Neural crest cell (in vitro differentiated cells): ENCODE measurements around the gene PHF2. TPM values are rescaled to one million over a fixed set of nuclear protein-coding genes. Genes with fewer than 3 reads are reported as not detected.

Experiments used
- DNase-seq: peaks from one replicate; pipeline ENCODE4 v3.0.0; 2021; ENCODE audit warnings: low read depth, mixed read lengths, low spot score
- H3K27ac Mint-ChIP-seq: one replicate; pipeline ENCODE4 v1.8.0; 2021; ENCODE audit warnings: mild to moderate bottlenecking, mixed read lengths; ENCODE audit not compliant: unreplicated experiment
- H3K27me3 Mint-ChIP-seq: 2 replicates; pipeline ENCODE4 v1.8.0; 2021; ENCODE audit warnings: low read depth, mild to moderate bottlenecking, mixed read lengths
- H3K36me3 Mint-ChIP-seq: 2 replicates; pipeline ENCODE4 v1.8.0; 2021; ENCODE audit warnings: low read depth, mild to moderate bottlenecking, mixed read lengths
- H3K4me1 Mint-ChIP-seq: 2 replicates; pipeline ENCODE4 v1.8.0; 2021; ENCODE audit warnings: mixed read lengths
- H3K4me3 Mint-ChIP-seq: one replicate; pipeline ENCODE4 v1.8.0; 2021; ENCODE audit warnings: mild to moderate bottlenecking, mixed read lengths
- H3K9me3 Mint-ChIP-seq: 2 replicates; pipeline ENCODE4 v1.8.0; 2021; ENCODE audit warnings: mixed read lengths
- CTCF ChIP-seq: fragments of 200-600 bp; sonication (generic); conservative IDR thresholded peaks from 2 replicates; pipeline ENCODE4 v1.5.0; 2021; ENCODE audit warnings: antibody characterized with exemption, mild to moderate bottlenecking
- total RNA-seq: library from RNA; stranded (reverse); gene quantifications from 2 replicates; pipeline ENCODE4 v1.2.1, GENCODE V29; 2021

Gene PHF2
- total RNA-seq, 1 donor from 2014 or later: 34.4 TPM

- DNase-seq: no peak
- H3K36me3 Mint-ChIP-seq: peaks cover 14% of the 10 kb centered on the region
- H3K9me3 Mint-ChIP-seq: peaks cover 7% of the 10 kb centered on the region
- peak overlapping the region; percentile 67 for H3K27ac Mint-ChIP-seq
- H3K4me1 Mint-ChIP-seq: peaks cover 14% of the 10 kb centered on the region
- no peak for TF ChIP-seq CTCF
- H3K27me3 Mint-ChIP-seq: no peaks in the 10 kb centered on the region
- peak overlapping the region; percentile 44 for H3K4me3 Mint-ChIP-seq
Measured at GRCh38 chr9:93567271-93567959, 9.0 kb upstream of the PHF2 start.

GRCh38 chr9:93568169-93568568 is 8.2 kb upstream of the PHF2 start:
- no peak for TF ChIP-seq CTCF
- Mint-ChIP-seq H3K4me1 (peaks cover 14% of the 10 kb centered on the region), H3K27me3 (no peaks in the 10 kb centered on the region), H3K36me3 (peaks cover 16% of the 10 kb centered on the region), H3K9me3 (peaks cover 8% of the 10 kb centered on the region), H3K4me3 (no peak overlapping the region), H3K27ac (no peak overlapping the region)
- DNase-seq: no peak

GRCh38 chr9:93569621-93570174 is 6.7 kb upstream of the PHF2 start:
- Mint-ChIP-seq H3K4me3 (peak overlapping the region; percentile 5), H3K27ac (peak overlapping the region; percentile 71), H3K9me3 (peaks cover 8% of the 10 kb centered on the region), H3K36me3 (peaks cover 16% of the 10 kb centered on the region), H3K4me1 (peaks cover 20% of the 10 kb centered on the region), H3K27me3 (no peaks in the 10 kb centered on the region)
- no peak for DNase-seq
- no peak for TF ChIP-seq CTCF

GRCh38 chr9:93572221-93572620 is 4.2 kb upstream of the PHF2 start:
- peak overlapping the region; percentile 85 for H3K4me3 Mint-ChIP-seq
- no peak for TF ChIP-seq CTCF
- H3K9me3 Mint-ChIP-seq: peaks cover 8% of the 10 kb centered on the region
- H3K27me3 Mint-ChIP-seq: no peaks in the 10 kb centered on the region
- peaks cover 19% of the 10 kb centered on the region for H3K4me1 Mint-ChIP-seq
- H3K27ac Mint-ChIP-seq: no peak overlapping the region
- DNase-seq: no peak
- H3K36me3 Mint-ChIP-seq: peaks cover 16% of the 10 kb centered on the region

GRCh38 chr9:93572636-93573515 is 3.5 kb upstream of the PHF2 start:
- DNase-seq: no peak
- no peak for TF ChIP-seq CTCF
- peak overlapping the region; percentile 85 for H3K4me3 Mint-ChIP-seq
- no peak overlapping the region for H3K27ac Mint-ChIP-seq
- H3K27me3 Mint-ChIP-seq: no peaks in the 10 kb centered on the region
- H3K36me3 Mint-ChIP-seq: peaks cover 16% of the 10 kb centered on the region
- H3K4me1 Mint-ChIP-seq: peaks cover 19% of the 10 kb centered on the region
- H3K9me3 Mint-ChIP-seq: peaks cover 8% of the 10 kb centered on the region
